SK-N-MC (cell line): ENCODE results near the gene TRIP12.

Experiments
- EZH2 ChIP-seq: fragments of 200-600 bp; sonication (generic); IDR thresholded peaks from one replicate; pipeline ENCODE4 v1.6.1; 2017; ENCODE audit warnings: antibody characterized with exemption
- FOXP2 ChIP-seq: optimal IDR thresholded peaks from 2 replicates; pipeline ENCODE3; 2011; ENCODE audit warnings: mild to moderate bottlenecking, moderate library complexity; ENCODE audit not compliant: insufficient read depth; ENCODE audit errors: extremely low read length, control extremely low read depth
- POLR2AphosphoS5 ChIP-seq: IDR thresholded peaks from 2 replicates; pipeline ENCODE4 v1.6.1; 2012; ENCODE audit warnings: mild to moderate bottlenecking, low read depth, low read length, borderline replicate concordance

GRCh38 chr2:229832510-229832898 is 89.3 kb downstream of the TRIP12 start:
- no peak for TF ChIP-seq FOXP2
- no peak for TF ChIP-seq POLR2AphosphoS5
- no peak for TF ChIP-seq EZH2
